Smooth muscle cell of the pulmonary artery (primary cell): ENCODE results near the gene MRO. TPM values are rescaled to one million over a fixed set of nuclear protein-coding genes. Genes with fewer than 3 reads are reported as not detected.

Experiments
- total RNA-seq: library from RNA; depleted of rRNA; stranded (reverse); fragments of >200 nt; gene quantifications from 2 replicates; pipeline ENCODE4 v1.2.3, GENCODE V29; 2014

MRO gene
- total RNA-seq: 0.07 and 0.20 TPM in 2 replicates

GRCh38 chr18:50819728-50820378 lies at the start of gene MRO:
MRO (minus strand) TSS chr18:50820016; CDS start chr18:50809400, 10,616 bp downstream.

Other genes with a start within 250 kb of the MRO start
- gene ME2, start 59.1 kb upstream of the MRO start, total RNA-seq: 35.6 and 50.7 TPM in 2 replicates
- 4.2 and 4.8 TPM in 2 replicates for gene ELAC1, start 148.0 kb upstream of the MRO start, total RNA-seq
- 124 and 125 TPM in 2 replicates for gene SMAD4, start 210.2 kb upstream of the MRO start, total RNA-seq